Measurements from ENCODE around the gene PNPLA7.
"Not testable (repeated sequence)": the region's sequence is repeated elsewhere in the genome, so short reads cannot be mapped to it uniquely, and the experiment has no call there.

Gene PNPLA7

GRCh38 chr9:137477778-137478612 is 72.2 kb downstream of the PNPLA7 start:
- no peak for DNase-seq

DNA sequence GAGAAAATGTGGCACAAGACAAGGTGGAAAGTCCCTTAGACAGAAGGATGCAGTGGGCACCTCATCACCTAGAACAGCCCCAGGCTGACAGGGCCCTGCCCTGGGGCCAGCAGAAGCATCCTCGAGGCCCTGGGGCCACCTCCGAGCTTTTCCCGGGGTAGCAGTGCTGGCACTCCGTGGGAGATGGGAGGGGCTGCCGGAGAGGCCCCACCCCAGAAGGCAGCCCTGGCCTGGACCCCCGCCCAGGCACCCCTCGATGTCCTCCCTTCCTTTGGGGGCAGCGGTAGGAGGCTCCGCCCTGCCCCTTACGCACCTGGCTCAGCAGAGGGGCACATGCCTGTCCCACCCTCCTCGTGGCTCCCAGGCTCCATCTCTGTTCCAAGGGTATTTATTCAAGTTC is 73.3 kb downstream of the PNPLA7 start:
- no peak for DNase-seq

DNA sequence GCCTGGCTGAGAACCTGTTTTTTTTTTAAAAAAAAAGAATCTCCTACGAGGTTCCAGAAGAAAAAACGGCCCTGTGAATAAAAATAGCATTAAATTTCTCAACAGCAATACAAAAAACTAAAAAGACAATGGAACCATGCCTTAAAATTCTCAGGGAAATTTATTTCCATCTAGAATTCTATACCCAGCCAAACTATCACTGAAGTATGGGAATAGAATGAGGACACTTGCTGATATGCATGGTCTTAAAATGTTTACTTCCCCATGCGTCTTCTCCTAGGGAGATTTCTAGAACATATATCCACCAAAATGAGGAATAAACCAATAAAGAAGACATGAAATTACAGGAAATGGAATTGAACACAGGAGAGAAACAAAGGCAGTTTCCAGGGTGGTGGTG is 74.5 kb downstream of the PNPLA7 start:
- DNase-seq = no peak

DNA sequence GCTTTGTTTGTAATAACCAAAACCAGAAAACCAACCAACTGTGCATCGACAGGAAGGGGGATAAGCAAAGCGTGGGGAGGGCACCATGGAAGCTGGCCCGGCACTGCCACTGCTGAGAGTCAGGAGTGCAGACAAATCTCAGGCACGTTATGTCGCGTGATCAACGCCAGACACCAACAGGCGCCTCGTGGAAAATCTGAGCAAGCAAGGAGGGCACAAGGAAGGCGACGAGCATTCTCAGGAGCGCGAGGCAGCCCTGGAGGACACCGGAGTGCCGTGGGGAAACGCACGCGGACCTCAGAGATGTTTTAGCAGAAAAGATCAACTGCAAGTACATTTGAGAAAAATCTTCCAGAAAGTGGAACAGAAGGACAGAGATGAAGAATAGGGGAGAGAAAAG is 75.9 kb downstream of the PNPLA7 start:
- DNase-seq = no peak

DNA sequence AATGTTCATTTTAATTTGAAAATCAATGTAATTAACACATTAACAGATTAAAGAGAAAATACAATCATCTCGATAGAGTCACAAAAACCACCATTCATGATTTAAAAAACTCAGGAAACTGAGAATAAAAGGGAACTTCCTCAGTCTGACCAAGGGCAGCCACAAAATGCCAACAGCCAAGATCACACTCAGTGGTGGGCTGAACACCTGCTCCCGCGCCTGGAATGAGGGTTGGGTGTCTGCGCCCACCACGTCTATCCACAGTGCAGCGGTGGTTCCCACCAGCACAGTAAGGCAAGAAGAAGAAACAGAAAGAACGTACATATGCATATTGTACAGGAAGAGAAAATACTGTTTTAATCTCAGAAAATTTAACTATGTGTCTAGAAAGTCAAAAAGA is 79.4 kb downstream of the PNPLA7 start:
- DNase-seq = no peak

GRCh38 chr9:137467896-137468295 is 82.3 kb downstream of the PNPLA7 start:
- no peak for DNase-seq

GRCh38 chr9:137467161-137467581 is 83.0 kb downstream of the PNPLA7 start:
- no peak for DNase-seq

DNA sequence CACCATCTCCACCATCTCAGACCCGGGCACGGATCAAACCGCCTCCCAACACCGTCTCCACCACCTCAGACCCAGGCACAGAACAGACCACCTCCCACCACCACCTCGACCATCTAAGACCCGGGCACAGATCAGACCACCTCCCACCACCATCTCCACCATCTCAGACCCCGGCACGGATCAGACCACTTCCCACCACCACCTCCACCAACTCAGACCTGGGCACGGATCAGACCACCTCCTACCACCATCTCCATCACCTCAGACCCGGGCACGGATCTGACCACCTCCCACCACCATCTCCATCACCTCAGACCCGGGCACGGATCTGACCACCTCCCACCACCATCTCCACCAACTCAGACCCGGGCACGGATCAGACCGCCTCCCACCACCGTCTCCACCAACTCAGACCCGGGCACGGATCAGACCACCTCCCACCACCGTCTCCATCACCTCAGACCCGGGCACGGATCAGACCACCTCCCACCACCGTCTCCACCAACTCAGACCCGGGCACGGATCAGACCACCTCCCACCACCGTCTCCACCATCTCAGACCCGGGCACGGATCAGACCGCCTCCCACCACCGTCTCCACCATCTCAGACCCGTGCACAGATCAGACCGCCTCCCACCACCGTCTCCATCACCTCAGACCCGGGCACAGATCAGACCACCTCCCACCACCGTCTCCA is 83.7 kb downstream of the PNPLA7 start:
- not testable (repeated sequence) for DNase-seq

- no peak for DNase-seq
Measured at GRCh38 chr9:137465720-137466388, 84.3 kb downstream of the PNPLA7 start.

DNA sequence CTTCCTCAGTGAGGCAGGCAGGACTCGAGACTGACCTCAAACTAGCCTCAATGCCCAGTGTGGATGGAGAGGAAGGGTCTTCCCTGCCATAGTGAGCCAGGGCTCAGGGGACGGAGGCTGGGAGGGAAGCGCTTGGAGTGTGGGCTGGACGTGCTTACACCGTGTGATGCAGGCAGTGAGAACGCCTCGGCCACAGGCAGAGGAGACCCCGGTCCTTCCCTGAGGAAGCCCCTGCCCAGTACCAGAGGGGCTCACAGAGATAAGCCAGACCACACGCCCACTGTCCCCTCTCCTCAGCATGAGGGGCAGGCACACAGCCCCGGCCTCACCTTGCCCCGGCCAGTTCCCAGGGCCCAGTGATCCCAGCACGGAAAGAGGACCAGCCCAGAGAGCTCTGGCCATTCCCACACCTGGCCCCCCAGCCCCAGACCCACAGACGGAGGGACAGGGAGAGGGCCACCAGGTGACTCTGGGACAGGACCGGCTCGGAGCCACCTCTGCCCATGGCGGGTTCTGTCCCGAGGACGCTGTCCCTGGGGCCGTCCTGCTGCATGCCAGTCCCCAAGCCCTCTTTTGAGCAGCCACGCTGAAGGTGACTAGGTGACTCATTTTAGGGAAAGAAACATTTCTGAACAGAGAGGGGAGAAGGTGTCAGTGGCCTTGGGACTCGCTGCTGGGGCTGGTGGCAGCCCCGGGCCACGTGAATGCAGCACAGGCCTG is 85.0 kb downstream of the PNPLA7 start:
- no peak for DNase-seq

DNA sequence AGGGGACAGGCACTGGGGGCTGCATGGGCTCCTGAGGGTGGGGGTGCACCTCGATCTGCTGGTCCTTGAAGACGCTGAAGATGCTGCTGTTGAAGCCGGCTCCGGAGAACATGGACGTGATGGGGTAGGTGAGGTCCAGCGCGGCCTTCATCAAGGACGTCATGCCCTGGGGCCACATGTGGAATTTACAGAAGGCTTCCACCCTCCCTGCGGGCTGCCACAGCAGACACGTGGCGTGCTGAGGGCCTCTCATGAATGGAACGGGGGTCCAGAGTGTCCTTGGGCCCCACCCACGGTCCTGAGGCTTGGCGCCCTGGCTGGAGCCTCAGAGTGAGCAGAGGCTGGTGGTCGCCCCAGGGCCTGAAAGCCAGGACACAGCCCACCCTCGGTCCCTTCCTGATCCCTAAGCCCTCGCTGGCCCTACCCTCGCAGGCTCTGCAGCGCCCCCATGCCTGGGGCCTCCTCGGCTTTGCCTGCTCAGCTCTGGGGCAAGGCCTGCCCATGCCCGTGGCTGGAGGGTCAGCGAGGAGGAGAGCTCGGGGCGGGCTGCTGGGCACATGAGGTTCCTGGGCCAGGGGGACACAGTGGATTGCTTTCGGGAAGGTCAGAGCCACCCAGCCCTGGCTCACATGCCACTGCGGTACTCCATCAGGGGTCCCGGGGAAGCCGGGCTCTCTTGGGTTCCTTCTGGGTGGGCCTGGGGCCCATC is 85.8 kb downstream of the PNPLA7 start:
- DNase-seq = no peak

DNA sequence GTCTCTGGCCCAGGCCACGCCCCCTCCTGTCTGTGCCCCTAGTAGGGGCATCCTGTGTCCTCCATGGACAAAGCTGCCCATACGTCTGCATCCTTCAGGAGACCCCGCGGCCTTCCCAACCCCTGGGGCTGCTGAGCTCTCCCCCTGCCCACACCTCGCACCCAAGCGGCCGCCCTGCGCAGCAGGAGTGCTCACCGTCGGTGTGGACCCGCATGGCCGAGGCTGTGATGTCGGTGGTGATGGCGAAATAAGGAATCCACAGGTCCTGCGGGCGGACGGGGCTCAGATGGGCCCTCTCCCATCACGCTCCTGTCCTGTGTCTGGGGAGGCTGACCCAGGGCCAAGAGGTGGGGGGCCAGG is 86.3 kb downstream of the PNPLA7 start:
- no peak for DNase-seq

GRCh38 chr9:137462986-137463930 is 86.9 kb downstream of the PNPLA7 start:
- no peak for DNase-seq

- DNase-seq = no peak
Measured at GRCh38 chr9:137462396-137462985, 87.7 kb downstream of the PNPLA7 start.

- peak in 1 of 2 donors; percentile 62 for DNase-seq
Measured at GRCh38 chr9:137461663-137462395, 88.4 kb downstream of the PNPLA7 start.

- DNase-seq = no peak
Measured at GRCh38 chr9:137461316-137461662, 88.9 kb downstream of the PNPLA7 start.

GRCh38 chr9:137460363-137461315 is 89.6 kb downstream of the PNPLA7 start:
- no peak for DNase-seq

DNA sequence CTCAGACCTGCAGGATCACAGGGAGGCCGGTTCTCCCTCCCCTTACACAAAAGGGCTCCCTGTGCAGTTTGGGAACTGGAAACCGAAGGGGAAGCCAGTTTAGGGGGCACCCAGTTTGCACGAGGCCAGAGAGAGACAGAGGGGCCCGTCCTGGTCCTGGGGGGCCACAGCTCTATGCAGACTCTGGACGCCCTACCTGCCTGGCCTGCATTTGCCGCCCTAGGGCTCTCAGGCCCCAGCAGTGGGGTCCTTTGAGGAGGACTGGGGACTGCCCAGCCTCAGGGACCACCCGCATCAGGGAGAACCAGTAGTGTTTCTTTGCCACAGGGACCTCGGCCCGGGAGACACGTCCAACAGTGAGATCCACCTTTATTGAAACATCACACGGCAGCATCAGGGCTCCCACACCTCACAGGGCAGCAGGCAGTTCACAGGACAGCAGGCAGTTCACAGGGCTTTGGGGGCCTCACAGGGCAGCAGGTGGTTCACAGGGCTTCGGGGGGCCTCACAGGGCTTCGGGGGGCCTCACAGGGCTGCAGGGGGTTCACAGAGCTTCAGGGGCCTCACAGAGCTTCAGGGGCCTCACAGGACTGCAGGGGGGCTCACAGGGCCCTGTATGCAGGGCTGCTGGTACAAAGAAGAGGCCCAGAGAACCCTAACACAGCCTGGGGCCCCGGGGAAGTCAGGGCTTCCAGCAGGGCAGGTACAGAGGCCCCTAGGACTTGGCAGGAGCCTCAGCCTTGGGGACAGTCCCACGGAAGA is 90.4 kb downstream of the PNPLA7 start:
- no peak for DNase-seq

All from activated CD4-positive, alpha-beta T cell treated with anti-CD3 and anti-CD28 coated beads for 4 hours (primary cell).